Measurements from ENCODE around the gene GDAP1L1.
"Not testable (repeated sequence)": the region's sequence is repeated elsewhere in the genome, so short reads cannot be mapped to it uniquely, and the experiment has no call there.

The GDAP1L1 gene

DNA sequence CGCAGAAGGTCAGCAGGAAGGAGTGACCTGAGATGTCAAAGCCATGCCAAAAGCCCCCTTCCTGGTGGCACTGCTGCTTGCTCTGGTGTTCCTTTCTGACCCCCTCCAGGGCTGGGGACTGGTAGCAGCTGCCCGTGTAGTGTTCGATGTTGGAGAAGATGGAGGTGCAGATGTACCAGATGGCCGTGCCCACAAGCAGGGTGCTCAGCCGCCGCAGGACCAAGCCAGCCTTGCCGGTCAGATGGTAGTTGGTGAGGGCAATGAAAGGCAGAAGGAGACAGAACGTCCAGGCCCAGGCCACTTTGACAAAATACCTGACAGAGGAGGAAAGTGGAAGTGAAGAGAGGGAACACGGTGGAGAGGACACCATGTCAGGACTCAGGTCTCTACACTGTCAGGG lies 59.8 kb downstream of the GDAP1L1 start:
- DNase-seq, result no peak

DNA sequence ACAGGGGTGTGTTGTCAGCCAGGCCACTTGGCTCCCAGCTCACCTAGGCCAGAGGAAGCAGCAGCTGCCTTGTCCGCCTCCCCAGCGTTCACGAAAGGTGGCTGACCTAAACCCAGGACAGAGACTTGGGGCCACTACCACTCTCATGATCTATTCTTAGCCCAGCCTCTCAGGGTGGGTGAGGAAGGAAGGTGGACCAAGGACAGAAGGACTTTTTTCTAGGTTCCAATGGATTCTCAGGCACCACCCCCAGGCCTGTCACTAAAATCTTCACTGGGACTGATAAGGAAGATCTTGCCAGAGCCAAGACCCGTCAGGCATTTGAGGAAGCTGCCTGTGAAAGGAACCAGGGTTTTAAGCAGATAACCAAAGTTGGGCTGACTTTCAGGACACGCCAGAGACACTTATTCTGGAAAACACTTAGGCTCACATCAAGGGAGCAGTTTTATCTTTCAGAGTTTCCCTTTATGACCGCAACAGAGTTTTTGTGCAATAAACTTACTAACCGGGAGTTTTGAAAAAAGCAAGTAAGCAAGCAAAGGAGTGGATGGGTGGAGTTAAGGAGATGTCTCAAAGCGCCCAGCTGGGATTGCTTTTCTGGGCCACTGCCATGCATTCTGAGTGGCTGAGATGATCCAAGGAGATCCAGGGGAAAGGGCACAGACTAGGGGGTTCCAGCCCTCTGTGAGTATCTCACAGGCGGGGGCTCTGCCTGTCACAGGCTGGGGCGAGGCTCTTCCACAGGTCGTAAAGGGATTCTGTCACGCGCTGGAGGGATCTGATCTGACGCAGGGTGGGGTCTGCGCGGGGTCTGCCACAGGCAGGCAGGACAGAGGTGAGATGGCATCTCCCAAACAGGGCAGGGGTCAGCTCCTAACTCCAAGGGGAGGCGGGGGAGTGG lies 62.9 kb downstream of the GDAP1L1 start:
- no peak for DNase-seq

DNA sequence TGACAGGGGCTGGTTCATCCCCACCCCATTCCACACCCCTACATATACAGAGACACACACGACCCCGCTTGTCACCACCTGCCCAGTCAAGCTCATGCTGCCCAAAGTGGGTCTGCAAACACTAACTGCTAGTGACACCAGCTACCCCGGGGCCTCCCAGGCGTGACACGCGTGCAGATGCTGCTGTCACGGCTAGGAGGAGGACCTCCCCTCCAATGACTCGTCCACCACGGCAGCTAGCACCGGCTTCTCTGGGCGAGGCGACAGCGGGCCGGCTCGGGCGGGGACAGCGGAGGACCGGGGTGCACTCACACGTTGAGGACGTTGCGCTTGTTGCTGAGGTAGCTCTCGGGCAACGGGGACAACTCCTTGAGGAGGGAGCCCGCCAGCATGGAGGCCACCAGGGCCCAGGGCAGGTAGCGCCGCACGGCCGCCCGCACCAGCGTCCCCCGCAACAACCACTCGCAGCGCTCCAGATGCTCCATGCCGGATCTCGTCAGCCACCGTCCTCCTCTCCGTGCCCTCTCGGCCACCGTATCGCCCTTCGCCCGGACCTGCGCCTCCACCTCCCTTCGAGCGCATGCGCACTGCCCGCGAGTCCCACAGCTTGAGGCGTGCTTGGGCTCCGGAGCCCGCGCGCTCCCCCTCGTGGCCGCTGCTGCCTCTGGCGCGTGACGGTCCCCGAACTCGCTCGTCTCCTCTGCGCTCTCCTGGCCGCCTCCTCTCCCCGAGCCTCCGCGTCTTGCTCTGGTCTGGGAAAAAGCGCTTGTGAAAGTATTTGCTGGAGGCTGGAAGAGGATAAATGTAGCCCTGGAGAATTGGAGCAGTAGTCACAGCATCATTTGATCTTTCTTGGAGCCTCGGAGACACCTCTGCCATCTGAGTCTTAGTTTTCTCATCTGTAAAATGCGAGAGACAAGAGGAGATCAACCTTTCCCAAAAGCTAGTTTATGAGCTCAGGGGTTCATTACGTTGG lies 63.8 kb downstream of the GDAP1L1 start, which contains the start of gene FITM2:
Gene FITM2, minus strand, starts transcription at position 539 of the 976 bp plus-strand sequence. Its CDS starts 54 bp downstream, at position 485.
- peak; percentile 99 for DNase-seq

DNA sequence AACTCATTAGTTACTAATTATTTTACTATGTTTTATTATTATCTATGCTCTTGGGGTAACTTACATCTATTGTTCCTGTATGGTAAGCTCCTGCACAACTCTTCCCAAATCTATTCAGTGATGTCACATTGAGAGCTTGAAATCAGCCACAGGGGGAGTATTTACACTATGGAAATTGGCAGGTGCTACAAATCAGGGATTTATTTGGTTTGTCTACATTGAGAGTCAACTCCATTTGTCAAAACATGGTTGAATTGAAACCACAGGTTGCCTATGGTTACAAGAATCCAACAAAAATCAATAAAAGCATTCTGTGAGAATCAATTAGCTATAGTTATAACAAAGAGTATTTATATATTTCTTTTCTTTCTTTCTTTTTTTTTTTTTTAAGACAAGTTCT lies 67.8 kb downstream of the GDAP1L1 start:
- no peak for DNase-seq

DNA sequence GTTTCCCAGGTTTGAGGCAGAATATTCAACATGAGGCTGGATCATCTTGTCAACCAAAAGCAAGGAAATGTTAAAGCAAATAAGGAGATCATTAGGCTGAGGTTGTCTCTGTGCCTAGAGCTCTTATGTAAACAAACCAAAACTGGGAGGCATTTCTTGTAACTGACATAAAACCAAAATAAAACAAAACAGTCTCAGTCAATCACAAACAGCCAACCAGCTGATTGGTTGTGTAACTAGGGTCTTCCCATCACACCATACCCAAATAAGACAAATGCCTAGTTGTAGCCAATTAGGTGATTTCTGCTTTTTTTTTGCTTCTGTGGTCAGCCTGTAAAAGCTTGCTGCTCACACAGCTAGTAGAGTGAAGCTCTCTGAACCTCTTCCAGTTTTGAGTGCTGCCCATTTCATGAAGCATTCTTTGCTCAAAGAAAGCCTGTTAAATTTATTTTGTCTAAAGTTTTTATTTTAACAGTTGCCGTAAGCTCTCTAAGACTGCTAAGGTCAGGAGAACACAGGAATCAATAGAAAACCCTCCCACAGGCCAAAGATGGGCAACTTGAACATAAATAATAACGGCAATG lies 72.8 kb downstream of the GDAP1L1 start:
- no peak for DNase-seq

GRCh38 chr20:44324343-44324742 lies 77.2 kb downstream of the GDAP1L1 start:
- no peak for DNase-seq

DNA sequence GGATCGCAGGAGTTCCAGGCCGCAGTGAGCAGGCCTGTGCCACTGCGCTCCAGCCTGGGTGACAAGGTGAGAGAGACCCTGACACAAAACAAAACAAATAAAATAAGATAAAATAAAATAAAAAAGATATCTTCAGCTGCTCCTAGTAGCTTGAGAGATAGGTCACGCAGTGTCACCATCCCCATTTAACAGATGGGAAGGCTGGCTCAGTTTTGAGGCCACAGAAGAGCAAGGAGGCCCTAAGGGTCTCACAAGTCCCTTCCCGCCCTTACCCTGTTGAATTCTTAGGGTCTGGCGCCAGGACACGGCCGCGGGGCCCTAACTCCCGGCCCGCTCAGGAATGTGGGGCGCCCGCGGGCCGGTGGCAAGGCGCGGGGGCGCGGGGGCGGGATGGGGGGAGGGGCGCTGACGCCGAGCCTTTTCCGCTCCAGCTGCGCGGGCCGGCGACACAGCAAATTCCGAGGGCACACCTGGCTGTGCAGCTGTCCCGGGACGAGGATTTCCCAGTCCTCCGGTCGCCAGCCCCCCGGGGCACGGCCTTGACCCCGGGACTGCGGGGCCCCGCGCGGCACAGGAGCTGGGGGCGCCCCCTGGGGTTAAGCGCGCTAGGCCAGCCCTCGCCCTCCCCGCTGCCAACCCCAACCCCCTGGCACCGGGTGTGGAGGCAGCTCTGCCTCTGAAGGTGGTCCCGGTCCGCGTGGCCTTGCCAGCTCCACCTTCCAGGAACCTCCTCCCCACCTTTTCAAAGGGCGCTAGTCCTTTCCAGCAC lies 79.5 kb downstream of the GDAP1L1 start:
- DNase-seq, result no peak

DNA sequence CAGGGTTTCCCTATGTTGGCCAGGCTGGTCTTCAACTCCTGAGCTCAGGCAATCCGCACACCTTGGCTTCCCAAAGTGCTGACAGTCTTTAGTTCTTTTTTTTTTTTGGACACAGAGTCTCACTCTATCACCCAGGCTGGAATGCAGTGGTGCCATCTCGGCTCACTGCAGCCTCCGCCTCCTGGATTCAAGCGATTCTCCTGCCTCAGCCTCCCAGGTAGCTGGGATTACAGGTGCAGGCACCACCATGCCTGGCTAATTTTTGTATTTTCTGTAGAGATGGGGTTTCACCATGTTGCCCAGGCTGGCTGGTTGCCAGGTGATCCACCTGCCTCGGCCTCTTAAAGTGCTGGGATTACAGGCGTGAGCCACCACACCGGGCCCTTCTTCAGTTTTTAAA lies 80.6 kb downstream of the GDAP1L1 start:
- not testable (repeated sequence) for DNase-seq

DNA sequence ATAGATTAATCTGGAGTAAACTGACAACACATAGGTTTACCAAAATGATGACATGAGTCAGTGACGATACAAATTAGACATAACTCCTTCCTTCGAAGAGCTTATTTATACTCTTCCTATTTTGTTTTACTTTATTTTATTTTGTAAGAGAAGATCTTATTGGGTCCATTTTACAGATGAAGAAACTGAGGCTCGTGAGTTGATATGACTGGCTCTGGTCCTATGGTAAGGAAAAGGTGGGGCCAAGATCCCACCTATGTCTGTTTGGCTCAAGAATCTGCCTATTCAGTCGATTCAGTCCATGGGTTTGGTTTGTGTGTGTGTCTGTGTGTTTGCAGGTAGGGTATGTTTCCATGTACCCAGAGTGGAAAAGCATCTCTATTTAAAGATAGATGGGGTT lies 81.3 kb downstream of the GDAP1L1 start:
- DNase-seq, result no peak
